ENCODE results near the gene FOXC1.

FOXC1 gene

DNA sequence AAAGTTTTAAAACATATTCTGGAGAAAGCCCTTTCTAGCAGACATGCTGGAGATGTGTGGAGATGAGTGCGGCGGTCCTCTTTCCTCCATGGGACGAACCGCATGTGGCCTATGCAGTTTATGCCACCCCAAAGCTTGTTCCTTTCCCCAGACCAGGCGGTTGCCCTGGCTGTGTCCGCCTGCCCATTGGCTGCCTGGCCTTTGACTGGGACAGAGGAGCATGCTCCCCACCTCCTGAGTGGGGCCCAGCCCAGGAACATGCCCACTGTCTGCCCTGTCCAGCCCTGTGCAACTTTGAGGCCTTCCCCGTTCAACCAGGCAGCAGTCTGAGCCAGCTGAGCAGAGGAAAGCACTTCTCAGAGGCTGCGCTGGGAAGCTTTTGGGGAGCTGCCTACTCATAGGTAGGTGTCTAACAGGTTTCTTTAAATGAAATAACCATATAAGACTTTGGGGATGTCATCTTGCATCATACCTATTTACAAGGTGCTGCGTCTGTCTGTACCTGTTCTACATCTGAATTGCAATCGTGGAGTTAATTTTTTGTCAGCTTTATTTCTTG lies 20.6 kb downstream of the FOXC1 start:
- no peaks in the 10 kb centered on the region for H3K79me2 ChIP-seq (ENCODE audit: control insufficient read depth, low read length)
- H3K36me3 ChIP-seq (ENCODE audit: control insufficient read depth, low read length), result no peaks in the 10 kb centered on the region
- no peak overlapping the region for H3K4me3 ChIP-seq (ENCODE audit: low read length)
- H4K20me1 ChIP-seq (ENCODE audit: control insufficient read depth, insufficient read depth, low read depth, low read length), result peaks cover 4% of the 10 kb centered on the region; the same call in 1 of the 2 replicates
- no peak for TF ChIP-seq EZH2phosphoT487 (IDR thresholded peaks at IDR 0.05; ENCODE audit: borderline replicate concordance, low read length)
- TF ChIP-seq CTCF (IDR thresholded peaks at IDR 0.05; ENCODE audit: low read depth, low read length, poor library complexity, severe bottlenecking), result no peak
- no peaks in the 10 kb centered on the region for H3K9me3 ChIP-seq (ENCODE audit: control insufficient read depth, insufficient read depth, low read length)
- H3F3A ChIP-seq (ENCODE audit: control insufficient read depth, insufficient read depth), result no peaks in the 10 kb centered on the region
- no peaks in the 10 kb centered on the region for H3K9me2 ChIP-seq (replicated peaks; ENCODE audit: control insufficient read depth, low read length)
- peaks cover 2% of the 10 kb centered on the region; the same call in 1 of the 2 replicates for H3K27me3 ChIP-seq (ENCODE audit: control insufficient read depth, low read length)
- no peak overlapping the region for H3K4me2 ChIP-seq (ENCODE audit: low read length)
- no peaks in the 10 kb centered on the region for H3K4me1 ChIP-seq (ENCODE audit: control insufficient read depth, low read length)
- H3K27ac ChIP-seq (ENCODE audit: low read depth, low read length), result no peak overlapping the region

- Histone ChIP-seq H3K9me2 (replicated peaks; ENCODE audit: control insufficient read depth, low read length) (no peaks in the 10 kb centered on the region), H3K27me3 (ENCODE audit: control insufficient read depth, low read length) (no peaks in the 10 kb centered on the region), H3K79me2 (ENCODE audit: control insufficient read depth, low read length) (no peaks in the 10 kb centered on the region), H3K4me3 (ENCODE audit: low read length) (no peak overlapping the region), H3K27ac (ENCODE audit: low read depth, low read length) (no peak overlapping the region), H3K36me3 (ENCODE audit: control insufficient read depth, low read length) (no peaks in the 10 kb centered on the region), H3K4me1 (ENCODE audit: control insufficient read depth, low read length) (no peaks in the 10 kb centered on the region), H3K9me3 (ENCODE audit: control insufficient read depth, insufficient read depth, low read length) (no peaks in the 10 kb centered on the region), H4K20me1 (ENCODE audit: control insufficient read depth, insufficient read depth, low read depth, low read length) (peaks cover 4% of the 10 kb centered on the region; the same call in 1 of the 2 replicates), H3K4me2 (ENCODE audit: low read length) (no peak overlapping the region), H3F3A (ENCODE audit: control insufficient read depth, insufficient read depth) (no peaks in the 10 kb centered on the region)
- no peak for TF ChIP-seq EZH2phosphoT487 (IDR thresholded peaks at IDR 0.05; ENCODE audit: borderline replicate concordance, low read length)
- no peak for TF ChIP-seq CTCF (IDR thresholded peaks at IDR 0.05; ENCODE audit: low read depth, low read length, poor library complexity, severe bottlenecking)
Observed at GRCh38 chr6:1630771-1631217, 21.1 kb downstream of the FOXC1 start.

DNA sequence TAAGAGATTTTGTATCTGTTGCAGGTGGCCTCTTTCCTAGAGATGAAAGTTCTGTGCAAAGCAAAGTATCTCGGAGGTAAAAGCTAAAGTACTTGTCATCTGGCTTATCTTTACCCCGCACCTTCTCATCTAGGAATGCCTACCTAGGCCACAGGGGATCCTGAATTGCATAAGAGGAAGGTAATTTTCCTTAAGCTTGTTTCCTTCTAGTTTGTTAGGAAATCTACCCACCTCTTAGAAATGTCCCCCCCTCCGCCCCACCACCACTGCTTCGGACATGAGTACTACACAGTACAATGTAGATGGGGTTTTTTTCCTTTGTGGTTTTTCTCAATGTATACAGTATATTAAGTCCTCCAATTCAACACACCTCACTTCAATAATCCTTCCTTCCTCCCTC lies 21.5 kb downstream of the FOXC1 start:
- Histone ChIP-seq H3K9me2 (replicated peaks; ENCODE audit: control insufficient read depth, low read length) (no peaks in the 10 kb centered on the region), H3K4me2 (ENCODE audit: low read length) (no peak overlapping the region), H3K4me3 (ENCODE audit: low read length) (no peak overlapping the region), H3K79me2 (ENCODE audit: control insufficient read depth, low read length) (no peaks in the 10 kb centered on the region), H3K9me3 (ENCODE audit: control insufficient read depth, insufficient read depth, low read length) (no peaks in the 10 kb centered on the region), H4K20me1 (ENCODE audit: control insufficient read depth, insufficient read depth, low read depth, low read length) (peaks cover 4% of the 10 kb centered on the region; the same call in 1 of the 2 replicates), H3K4me1 (ENCODE audit: control insufficient read depth, low read length) (no peaks in the 10 kb centered on the region), H3F3A (ENCODE audit: control insufficient read depth, insufficient read depth) (no peaks in the 10 kb centered on the region), H3K36me3 (ENCODE audit: control insufficient read depth, low read length) (no peaks in the 10 kb centered on the region), H3K27ac (ENCODE audit: low read depth, low read length) (no peak overlapping the region), H3K27me3 (ENCODE audit: control insufficient read depth, low read length) (no peaks in the 10 kb centered on the region)
- TF ChIP-seq EZH2phosphoT487 (IDR thresholded peaks at IDR 0.05; ENCODE audit: borderline replicate concordance, low read length) (no peak), CTCF (IDR thresholded peaks at IDR 0.05; ENCODE audit: low read depth, low read length, poor library complexity, severe bottlenecking) (no peak)
